Stomach (tissue), 9 donors: ENCODE results near the gene LNX2. TPM values are rescaled to one million over a fixed set of nuclear protein-coding genes. Genes with fewer than 3 reads are reported as not detected.

Experiments
- DNase-seq, 2 donors: peaks; one replicate each; pipeline versions ENCODE4 v3.0.0 to v3.0.0-alpha.2; 2013 to 2019
- H3K27ac ChIP-seq, 5 donors: fragments of 200-600 bp in 4 of 5; sonication (generic) in 4 of 5; one replicate each; pipeline ENCODE4 v1.5.1; 2013 to 2019; ENCODE audit warnings: mild to moderate bottlenecking in 1 of 5, moderate library complexity in 1 of 5
- H3K27me3 ChIP-seq, 3 donors: fragments of 200-600 bp; sonication (generic); one replicate each; pipeline ENCODE4 v1.5.1; 2017 to 2019; ENCODE audit warnings: mixed run types in 1 of 3
- H3K36me3 ChIP-seq, 4 donors: fragments of 200-600 bp; sonication (generic); 1 replicate in 3 of 4; 2 replicates in 1 of 4; pipeline ENCODE4 v1.5.1; 2016 to 2019
- H3K4me1 ChIP-seq, 4 donors: fragments of 200-600 bp; sonication (generic); one replicate each; pipeline ENCODE4 v1.5.1; 2016 to 2019
- H3K4me3 ChIP-seq, 4 donors: fragments of 200-600 bp; sonication (generic) in 3 of 4; one replicate each; pipeline ENCODE4 v1.5.1; 2016 to 2019; ENCODE audit warnings: mild to moderate bottlenecking in 1 of 4
- H3K9me3 ChIP-seq, 4 donors: fragments of 200-600 bp; sonication (generic); one replicate each; pipeline ENCODE4 v1.5.1; 2016 to 2019
- CTCF ChIP-seq, 7 experiments: fragments of 450-650 bp in 4 of 7; fragments of 200-600 bp in 3 of 7; sonication (generic) in 3 of 7; IDR thresholded peaks; one replicate each; pipeline ENCODE4 v1.5.1; 2016 to 2019; ENCODE audit warnings: antibody characterized with exemption in 7 of 7, control low read depth in 2 of 7, mild to moderate bottlenecking in 1 of 7
- EP300 ChIP-seq: sonication (generic); formaldehyde crosslinking; IDR thresholded peaks from one replicate; pipeline ENCODE4 v1.6.1; 2017; ENCODE audit warnings: antibody characterized with exemption
- POLR2A ChIP-seq, 4 donors: fragments of 450-650 bp; IDR thresholded peaks; one replicate each; pipeline ENCODE4 v1.6.1; 2016; ENCODE audit warnings: antibody characterized with exemption in 4 of 4, control low read depth in 2 of 4, mild to moderate bottlenecking in 1 of 4, moderate library complexity in 1 of 4
- POLR2AphosphoS5 ChIP-seq, 3 donors: sonication (generic); formaldehyde crosslinking; IDR thresholded peaks; one replicate each; pipeline ENCODE4 v1.6.1; 2016; ENCODE audit warnings: antibody characterized with exemption in 3 of 3
- WGBS, 5 donors: extraction: QIAGEN DNeasy Blood & Tissue Kit in 3 of 5; methylation state at CpG; one replicate each; pipeline versions ENCODE4 v1.1.5 to v1.1.7; 2013 to 2018; 5-methylcytosine and 5-hydroxymethylcytosine counted together
- intact Hi-C: fragments of 100-400 bp; cut with DNase I; formaldehyde crosslinking; loops from one replicate; pipeline ENCODE4 v1.15.1; 2023; ENCODE audit warnings: low total_unique reads
- polyA plus RNA-seq, 3 donors: library from polyadenylated mRNA; stranded (reverse); fragments of 200-250 nt; gene quantifications; one replicate each; pipeline ENCODE4 v1.2.3, GENCODE V29; 2013
- total RNA-seq, 5 donors: library from RNA; depleted of rRNA; stranded (reverse); fragments of >200 nt; gene quantifications; one replicate each; pipeline versions ENCODE4 v1.1.0 to v1.2.3, GENCODE V29; 2014 to 2016
- donor health status: healthy with polysubstance abuse.
- donor health status: Bipolar disorder and iron deficiency.
- donor health status: healthy.

The LNX2 gene
- total and polyA plus RNA-seq, 8 donors = 3.5 to 35.7 (median 9.3) TPM

DNA sequence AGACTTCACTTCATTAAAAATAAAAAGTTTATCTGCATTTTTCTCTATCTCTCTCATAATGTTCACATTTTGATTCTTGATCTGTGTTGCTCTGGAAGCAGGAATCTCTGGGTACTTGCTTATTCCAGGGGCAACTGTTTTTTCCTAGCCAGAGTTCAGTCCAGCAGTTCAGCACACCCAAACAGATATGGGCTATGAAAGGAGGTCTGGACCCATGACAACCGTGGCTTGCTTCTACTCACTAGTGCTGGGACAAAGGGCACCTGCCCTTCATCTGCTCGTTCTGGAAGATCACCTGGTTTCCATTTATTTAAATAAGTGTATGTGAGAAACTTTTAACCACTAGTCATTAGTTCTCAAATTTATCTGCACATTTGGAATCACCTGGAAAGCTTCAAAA lies 37.4 kb upstream of the LNX2 start:
- Histone ChIP-seq H3K4me1 (peaks cover 0 to 49% (median 18%) of the 10 kb centered on the region in 4 donors), H3K9me3 (no peaks in the 10 kb centered on the region), H3K27ac (no peak overlapping the region), H3K4me3 (no peak overlapping the region), H3K36me3 (peaks cover 0 to 7% (median 0%) of the 10 kb centered on the region in 4 donors), H3K27me3 (no peaks in the 10 kb centered on the region)
- no peak for DNase-seq
- TF ChIP-seq EP300 (no peak), POLR2AphosphoS5 (IDR thresholded peaks at IDR 0.05) (no peak), POLR2A (IDR thresholded peaks at IDR 0.05) (no peak), CTCF (IDR thresholded peaks at IDR 0.05) (no peak)
- 48 to 74% (median 54%) methylated on average over 2 of the region's 2 CpGs for WGBS, 5 donors
- intact Hi-C loops = no loop called here

- Histone ChIP-seq H3K27ac (no peak overlapping the region), H3K27me3 (no peaks in the 10 kb centered on the region), H3K4me1 (peaks cover 0 to 37% (median 15%) of the 10 kb centered on the region in 4 donors), H3K36me3 (peaks cover 7 to 26% (median 20%) of the 10 kb centered on the region in 4 donors), H3K4me3 (no peak overlapping the region), H3K9me3 (peaks cover 0 to 12% (median 7%) of the 10 kb centered on the region in 4 donors)
- no peak for DNase-seq
- WGBS, 5 donors = 89 to 100% (median 92%) methylated on average over 1 of the region's 1 CpG
- intact Hi-C loops = no loop called here
- no peak for TF ChIP-seq EP300
- no peak for TF ChIP-seq POLR2A (IDR thresholded peaks at IDR 0.05)
- no peak for TF ChIP-seq POLR2AphosphoS5 (IDR thresholded peaks at IDR 0.05)
Measured at GRCh38 chr13:27654816-27655215, 34.5 kb upstream of the LNX2 start.

GRCh38 chr13:27654059-27654458 lies 33.7 kb upstream of the LNX2 start:
- Histone ChIP-seq H3K27me3 (no peaks in the 10 kb centered on the region), H3K36me3 (peaks cover 12 to 34% (median 28%) of the 10 kb centered on the region in 4 donors), H3K9me3 (peaks cover 0 to 15% (median 11%) of the 10 kb centered on the region in 4 donors), H3K4me3 (no peak overlapping the region), H3K4me1 (peaks cover 0 to 29% (median 13%) of the 10 kb centered on the region in 4 donors), H3K27ac (no peak overlapping the region)
- intact Hi-C loops = no loop called here
- no peak for DNase-seq
- 78 to 98% (median 93%) methylated on average over 3 of the region's 3 CpGs for WGBS, 5 donors
- TF ChIP-seq EP300 = no peak
- no peak for TF ChIP-seq POLR2A (IDR thresholded peaks at IDR 0.05)
- TF ChIP-seq POLR2AphosphoS5 (IDR thresholded peaks at IDR 0.05) = no peak
- TF ChIP-seq CTCF (IDR thresholded peaks at IDR 0.05) = no peak

DNA sequence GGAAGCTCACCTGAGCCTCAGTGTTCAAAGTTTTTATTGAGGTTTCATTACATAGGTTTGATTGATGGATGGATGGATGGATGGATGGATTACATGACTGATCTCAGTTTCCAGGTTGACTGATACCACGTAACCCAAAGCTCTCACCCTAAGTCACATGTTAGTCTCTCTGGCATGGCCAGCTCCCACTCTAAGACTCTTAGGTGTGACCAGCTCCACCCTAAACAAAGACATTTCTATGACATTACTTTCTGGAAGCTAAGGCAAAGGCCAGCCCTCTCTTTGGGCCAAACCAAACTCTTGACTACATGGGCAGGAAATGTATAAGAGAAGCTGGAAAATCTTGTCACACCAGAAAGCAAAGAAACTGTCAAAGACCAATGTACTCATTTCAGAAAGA lies 30.0 kb upstream of the LNX2 start:
- intact Hi-C loops = no loop called here
- no peak for DNase-seq
- 94 to 100% (median 96%) methylated on average over 1 of the region's 1 CpG for WGBS, 5 donors

More for the DNA sequence above, 30.0 kb upstream of the LNX2 start:
- H3K27ac ChIP-seq = no peak overlapping the region
- peaks cover 17 to 43% (median 37%) of the 10 kb centered on the region in 4 donors for H3K36me3 ChIP-seq
- H3K9me3 ChIP-seq = peaks cover 0 to 15% (median 11%) of the 10 kb centered on the region in 4 donors
- H3K4me1 ChIP-seq = peaks cover 0 to 12% (median 4%) of the 10 kb centered on the region in 4 donors
- no peak for TF ChIP-seq EP300
- TF ChIP-seq POLR2A (IDR thresholded peaks at IDR 0.05) = no peak
- TF ChIP-seq CTCF (IDR thresholded peaks at IDR 0.05) = no peak
- TF ChIP-seq POLR2AphosphoS5 (IDR thresholded peaks at IDR 0.05) = no peak
- H3K27me3 ChIP-seq = no peaks in the 10 kb centered on the region
- no peak overlapping the region for H3K4me3 ChIP-seq
